ACHN (cell line): ENCODE results near the gene TCP10L.
"Not testable (repeated sequence)": the region's sequence is repeated elsewhere in the genome, so short reads cannot be mapped to it uniquely, and the experiment has no call there.

Experiments
- DNase-seq: peaks from one replicate; pipeline ENCODE4 v3.0.0-alpha.2; 2015
- in situ Hi-C: cut with HindIII; loops from 2 replicates; pipeline ENCODE4 v1.10.0; 2017; ENCODE audit warnings: low sequenced_read_pairs, low pct_ligation_motif_present, low pct_unique_long_range_greater_than_20kb

The TCP10L gene

GRCh38 chr21:32562915-32563314, 22.4 kb downstream of the TCP10L start:
- DNase-seq, result no peak
- in situ Hi-C loops, result no loop called here

- DNase-seq, result no peak
- in situ Hi-C loops, result no loop called here
Measured at GRCh38 chr21:32562426-32562825, 22.9 kb downstream of the TCP10L start.

GRCh38 chr21:32561476-32561875, 23.8 kb downstream of the TCP10L start:
- DNase-seq, in situ Hi-C loops: not testable (repeated sequence)

- no peak for DNase-seq
- in situ Hi-C loops, result no loop called here
Measured at GRCh38 chr21:32560896-32561295, 24.4 kb downstream of the TCP10L start.

GRCh38 chr21:32559006-32559610, 26.2 kb downstream of the TCP10L start:
- DNase-seq, result no peak
- in situ Hi-C loops, result no loop called here

GRCh38 chr21:32558106-32558505, 27.2 kb downstream of the TCP10L start:
- DNase-seq, result no peak
- in situ Hi-C loops, result no loop called here

- no peak for DNase-seq
- in situ Hi-C loops, result no loop called here
Measured at GRCh38 chr21:32554832-32555638, 30.3 kb downstream of the TCP10L start.

GRCh38 chr21:32549886-32550285, 35.4 kb downstream of the TCP10L start:
- in situ Hi-C loops, result no loop called here
- no peak for DNase-seq

GRCh38 chr21:32549440-32549839, 35.9 kb downstream of the TCP10L start:
- no peak for DNase-seq
- in situ Hi-C loops, result no loop called here

GRCh38 chr21:32548978-32549377, 36.3 kb downstream of the TCP10L start:
- in situ Hi-C loops, result no loop called here
- no peak for DNase-seq

GRCh38 chr21:32547018-32547417, 38.3 kb downstream of the TCP10L start:
- DNase-seq, result no peak

GRCh38 chr21:32545948-32546441, 39.3 kb downstream of the TCP10L start:
- no peak for DNase-seq
- in situ Hi-C loops, result no loop called here

More at GRCh38 chr21:32547018-32547417, 38.3 kb downstream of the TCP10L start:
- in situ Hi-C loops, result no loop called here

- DNase-seq, result no peak
- in situ Hi-C loops, result no loop called here
Measured at GRCh38 chr21:32544697-32545096, 40.6 kb downstream of the TCP10L start.

GRCh38 chr21:32543975-32544374, 41.3 kb downstream of the TCP10L start:
- in situ Hi-C loops, result no loop called here
- no peak for DNase-seq

GRCh38 chr21:32543056-32543455, 42.3 kb downstream of the TCP10L start:
- in situ Hi-C loops, DNase-seq: not testable (repeated sequence)

- in situ Hi-C loops, result no loop called here
- DNase-seq, result no peak
Measured at GRCh38 chr21:32539378-32539777, 45.9 kb downstream of the TCP10L start.

- in situ Hi-C loops, result no loop called here
Measured at GRCh38 chr21:32538147-32538792, 47.1 kb downstream of the TCP10L start.

GRCh38 chr21:32537569-32537881, 47.8 kb downstream of the TCP10L start:
- in situ Hi-C loops, result no loop called here

More at GRCh38 chr21:32538147-32538792, 47.1 kb downstream of the TCP10L start:
- DNase-seq, result no peak

GRCh38 chr21:32535612-32536011, 49.7 kb downstream of the TCP10L start:
- DNase-seq, result no peak
- in situ Hi-C loops, result no loop called here

More at GRCh38 chr21:32537569-32537881, 47.8 kb downstream of the TCP10L start:
- DNase-seq, result no peak
